IPS-NIHi11 (cell line): ENCODE results near the gene CORO1C.
"Not testable (repeated sequence)": the region's sequence is repeated elsewhere in the genome, so short reads cannot be mapped to it uniquely, and the experiment has no call there.

ENCODE experiments used
- DNase-seq: peaks from one replicate; pipeline ENCODE4 v3.0.0; 2012; ENCODE audit warnings: mixed read lengths, low spot score

Gene CORO1C

DNA sequence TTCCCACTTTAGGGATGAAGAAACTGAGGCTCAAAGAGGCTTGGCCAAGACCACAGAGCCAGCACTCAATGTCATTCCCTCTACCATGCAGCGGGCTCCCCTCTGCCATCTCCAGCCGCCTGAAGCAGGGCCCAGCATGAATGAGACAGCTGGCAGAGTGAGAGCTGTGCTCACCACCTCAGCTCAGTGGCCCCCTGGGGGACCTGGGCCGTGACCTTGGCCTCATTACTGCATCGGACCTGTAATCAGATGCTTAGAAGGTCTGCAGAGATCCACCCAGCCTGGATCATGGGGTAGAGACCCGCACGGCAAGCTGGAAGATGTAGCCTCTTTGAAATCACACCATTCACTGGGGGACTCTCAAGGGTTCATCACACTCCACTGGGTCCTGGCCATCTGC, 22.7 kb upstream of the CORO1C start:
- no peak for DNase-seq

DNA sequence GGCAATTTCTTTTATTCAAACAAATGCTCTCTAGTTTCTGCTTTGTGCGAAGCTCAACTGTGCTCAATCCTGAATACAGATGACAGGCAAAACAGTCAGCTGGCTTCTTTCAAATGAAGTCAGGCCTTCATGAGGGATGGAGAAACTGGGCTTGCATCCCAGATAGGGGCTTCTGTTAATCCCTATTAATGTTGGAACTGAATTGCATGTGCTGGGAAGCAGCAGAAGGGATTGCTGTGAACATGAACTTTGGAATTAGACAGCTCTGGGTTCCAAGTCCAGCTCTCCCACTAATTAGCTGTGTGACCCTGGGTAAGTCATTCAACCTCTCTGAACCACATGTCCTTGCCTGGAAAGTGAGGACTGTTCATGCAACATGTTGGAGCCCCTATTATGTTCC, 21.1 kb upstream of the CORO1C start:
- DNase-seq = no peak

DNA sequence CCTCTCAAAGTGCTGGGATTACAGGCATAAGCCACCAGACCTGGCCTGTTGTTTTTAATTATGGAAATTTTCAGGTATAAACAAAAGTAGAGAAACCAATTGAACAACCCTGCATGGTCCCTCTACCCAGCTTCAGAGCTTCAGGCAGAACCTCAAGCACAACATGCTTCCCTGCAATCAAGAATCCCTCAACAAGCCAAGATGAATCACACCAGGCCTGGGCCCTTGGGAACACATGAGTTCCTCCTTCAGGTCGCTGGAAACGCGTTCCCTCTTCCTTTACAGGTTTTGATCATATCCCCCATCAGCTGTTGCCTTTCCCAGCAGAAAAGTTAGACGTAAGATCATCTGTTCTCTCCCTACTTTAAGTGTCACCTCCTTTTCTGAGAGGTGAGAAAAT, 20.5 kb upstream of the CORO1C start:
- no peak for DNase-seq

DNA sequence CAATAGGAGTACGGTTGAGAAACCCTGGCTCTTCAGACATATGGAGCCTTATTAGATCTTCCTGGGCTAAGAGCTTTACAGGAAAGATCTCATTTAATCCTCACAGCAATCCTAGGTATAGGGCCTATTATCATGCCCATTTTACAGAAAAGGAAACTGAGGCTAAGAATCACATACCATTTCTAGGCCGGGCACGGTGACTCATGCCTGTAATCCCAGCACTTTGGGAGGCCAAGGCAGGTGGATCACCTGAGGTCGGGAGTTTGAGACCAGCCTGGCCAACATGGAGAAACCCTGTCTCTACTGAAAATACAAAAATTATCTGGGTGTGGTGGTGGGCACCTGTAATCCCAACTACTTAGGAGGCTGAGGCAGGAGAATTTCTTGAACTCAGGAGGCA, 19.7 kb upstream of the CORO1C start:
- not testable (repeated sequence) for DNase-seq

DNA sequence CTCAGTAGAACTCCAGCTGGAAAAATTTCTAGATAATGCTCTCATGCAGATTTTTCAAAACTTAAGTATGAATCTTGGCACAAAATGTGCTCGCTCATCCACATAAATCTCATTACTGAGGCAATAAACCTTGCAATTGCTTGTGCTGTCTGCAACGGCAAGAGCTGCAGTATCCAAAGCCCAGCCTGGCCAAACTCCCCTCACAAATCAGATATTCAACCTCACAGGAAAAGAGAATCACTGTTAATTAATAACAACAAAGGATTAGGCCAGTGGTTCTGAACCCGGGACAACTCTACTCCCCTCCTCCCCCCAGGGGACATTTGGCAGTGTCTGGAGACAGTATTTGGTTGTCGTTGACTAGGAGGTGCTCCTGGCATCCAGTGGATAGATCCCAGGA, 19.2 kb upstream of the CORO1C start:
- no peak for DNase-seq

DNA sequence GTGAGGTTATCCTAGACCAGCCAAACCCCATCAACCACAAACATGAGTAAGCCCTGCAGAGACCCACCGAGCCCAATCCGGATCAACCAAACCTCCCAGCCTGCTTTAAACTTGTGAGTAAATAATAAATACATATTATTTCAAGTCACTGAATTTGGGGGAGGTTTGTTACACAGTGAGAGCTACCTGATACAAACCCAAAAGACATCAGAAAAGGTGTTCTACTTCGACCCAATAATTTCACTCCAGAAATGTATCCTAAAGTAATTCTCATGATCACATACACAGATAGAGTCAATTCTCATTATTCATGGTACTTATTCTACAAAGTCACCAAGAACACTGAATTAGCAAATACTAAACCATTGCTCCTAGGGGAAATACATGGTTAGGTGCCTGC, 16.2 kb upstream of the CORO1C start:
- no peak for DNase-seq

DNA sequence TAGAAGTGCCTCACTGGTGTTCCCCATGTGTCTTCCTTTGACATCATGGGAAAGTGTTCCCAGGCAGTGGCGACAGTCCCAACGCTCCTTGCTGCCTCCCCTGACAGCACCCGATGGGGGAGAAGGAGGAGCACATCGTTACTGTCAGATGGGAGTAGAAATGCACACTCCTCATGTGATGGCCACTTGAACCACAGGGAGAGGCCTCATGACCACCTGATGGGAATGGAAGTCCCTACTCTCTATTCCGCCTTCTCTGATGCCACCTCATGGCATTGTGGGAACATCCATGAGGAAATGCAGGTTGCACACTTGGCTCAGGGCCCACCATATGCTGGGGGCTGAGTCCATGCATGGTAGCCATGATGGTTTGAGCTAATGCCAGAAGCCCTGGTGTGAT, 14.3 kb upstream of the CORO1C start:
- DNase-seq = no peak

DNA sequence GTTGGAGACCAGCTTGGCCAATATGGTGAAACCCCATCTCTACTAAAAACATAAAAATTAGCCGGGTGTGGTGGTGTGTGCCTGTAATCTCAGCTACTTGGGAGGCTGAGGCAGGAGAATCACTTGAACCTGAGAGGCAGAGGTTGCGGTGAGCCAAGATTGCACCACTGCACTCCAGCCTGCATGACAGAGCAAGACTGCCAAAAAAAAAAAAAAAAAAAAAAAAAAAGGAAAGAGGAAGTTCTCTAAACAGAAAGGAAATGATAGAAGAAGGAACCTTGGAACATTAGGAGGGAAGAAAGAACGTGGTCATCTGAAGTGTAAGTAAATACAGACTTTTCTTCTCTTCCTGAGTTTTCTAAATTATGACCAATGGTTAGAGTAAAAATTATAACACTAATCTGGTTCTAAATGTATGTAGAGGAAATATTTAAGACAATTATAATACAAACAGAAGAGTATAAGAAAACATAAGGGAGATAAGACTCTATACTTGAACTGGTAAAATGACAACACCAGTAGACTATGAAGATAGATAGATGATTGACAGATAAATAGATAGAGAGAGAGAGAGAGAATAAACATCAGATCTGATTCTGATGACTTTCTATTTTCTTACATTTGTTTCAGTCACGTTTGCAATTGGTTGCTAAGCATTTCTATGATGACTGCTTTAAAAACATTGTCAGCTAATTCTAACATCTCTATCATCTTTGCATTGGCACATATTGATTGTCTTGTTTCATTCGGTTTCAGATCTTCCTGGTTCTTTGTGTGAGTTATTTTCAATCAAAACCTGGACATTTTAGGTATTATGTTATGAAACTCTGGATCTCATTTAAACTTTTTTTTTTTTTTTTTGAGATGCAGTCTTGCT, 12.9 kb upstream of the CORO1C start:
- DNase-seq = no peak

DNA sequence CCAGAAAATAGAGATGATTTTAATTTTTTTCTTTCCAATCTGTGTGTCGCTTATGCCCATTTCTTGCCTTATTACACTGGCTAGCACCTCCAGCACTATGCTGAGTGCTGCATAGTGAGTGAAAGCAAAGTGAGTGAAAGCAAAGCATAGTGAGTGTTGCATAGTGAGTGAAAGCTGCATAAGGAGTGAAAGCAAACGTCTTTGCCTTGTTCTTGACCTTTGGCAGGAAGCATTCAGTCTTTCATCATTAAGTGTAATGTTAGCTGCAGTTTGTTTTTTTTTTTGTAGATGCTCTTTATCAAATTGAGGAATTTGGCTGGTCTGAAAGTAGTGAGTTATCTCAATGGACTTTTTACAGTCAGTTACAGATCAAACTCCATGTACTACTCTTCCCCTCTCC, 6.9 kb upstream of the CORO1C start:
- no peak for DNase-seq

DNA sequence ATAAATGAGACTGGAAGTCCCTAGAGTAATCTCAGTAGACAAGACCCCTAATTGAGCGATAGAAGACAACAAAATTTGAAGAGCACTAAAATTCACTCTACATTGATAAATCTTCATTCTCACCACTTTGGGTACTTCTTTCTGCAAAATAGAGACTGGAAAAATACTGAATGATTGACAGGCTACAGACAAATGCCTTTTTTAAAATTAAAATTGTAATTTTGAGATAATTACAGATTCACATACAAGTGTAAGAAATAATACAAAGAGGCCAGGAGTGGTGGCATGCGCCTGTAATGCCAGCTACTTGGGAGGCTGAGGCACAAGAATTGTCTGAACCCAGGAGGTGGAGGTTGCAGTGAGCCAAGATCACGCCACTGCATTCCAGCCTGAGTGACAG, 4.5 kb upstream of the CORO1C start:
- no peak for DNase-seq

DNA sequence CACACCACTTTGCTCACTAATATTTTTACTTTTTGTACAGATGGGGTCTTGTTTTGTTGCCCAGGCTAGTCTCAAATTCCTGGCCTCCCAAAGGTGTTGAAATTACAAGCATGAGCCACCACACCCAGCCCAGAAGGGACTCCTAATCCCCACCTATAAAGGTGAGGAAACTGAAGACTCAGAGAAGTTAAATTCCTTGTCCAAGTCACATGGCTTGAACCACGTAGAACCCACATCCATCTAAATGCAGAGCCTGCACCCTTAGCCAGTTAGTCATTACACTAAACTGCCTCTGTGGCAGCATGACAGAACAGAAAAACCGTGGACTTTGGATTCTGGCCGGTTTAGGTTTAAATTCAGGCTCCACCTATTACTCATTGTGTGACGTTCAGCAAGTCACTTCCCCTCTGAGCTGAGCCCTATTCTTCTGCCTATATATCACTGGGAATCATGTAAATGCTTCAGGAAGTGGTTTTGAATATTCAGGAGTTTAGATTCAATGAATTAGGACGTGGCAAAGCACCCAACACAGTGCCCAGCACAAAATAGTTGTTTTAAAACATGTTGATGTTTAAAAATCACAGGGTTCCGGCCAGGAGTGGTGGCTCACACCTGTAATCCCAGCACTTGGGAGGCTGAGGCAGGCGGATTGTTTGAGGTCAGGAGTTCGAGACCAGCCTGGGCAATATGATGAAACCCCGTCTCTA, 3.0 kb upstream of the CORO1C start:
- no peak for DNase-seq

DNA sequence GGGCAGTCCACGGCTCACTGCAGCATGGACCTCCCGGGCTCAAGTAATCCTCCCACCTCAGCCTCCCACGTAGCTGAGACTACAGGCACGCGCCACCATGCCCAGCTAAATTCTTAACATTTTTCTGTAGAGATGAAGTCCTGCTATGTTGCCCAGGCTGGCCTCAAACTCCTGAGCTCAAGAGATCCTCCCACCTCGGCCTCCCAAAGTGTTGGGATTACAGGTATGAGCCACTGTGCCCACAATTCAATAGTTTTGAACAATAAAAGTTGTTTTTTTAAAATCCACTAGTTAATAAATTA, 1.9 kb upstream of the CORO1C start:
- not testable (repeated sequence) for DNase-seq

DNA sequence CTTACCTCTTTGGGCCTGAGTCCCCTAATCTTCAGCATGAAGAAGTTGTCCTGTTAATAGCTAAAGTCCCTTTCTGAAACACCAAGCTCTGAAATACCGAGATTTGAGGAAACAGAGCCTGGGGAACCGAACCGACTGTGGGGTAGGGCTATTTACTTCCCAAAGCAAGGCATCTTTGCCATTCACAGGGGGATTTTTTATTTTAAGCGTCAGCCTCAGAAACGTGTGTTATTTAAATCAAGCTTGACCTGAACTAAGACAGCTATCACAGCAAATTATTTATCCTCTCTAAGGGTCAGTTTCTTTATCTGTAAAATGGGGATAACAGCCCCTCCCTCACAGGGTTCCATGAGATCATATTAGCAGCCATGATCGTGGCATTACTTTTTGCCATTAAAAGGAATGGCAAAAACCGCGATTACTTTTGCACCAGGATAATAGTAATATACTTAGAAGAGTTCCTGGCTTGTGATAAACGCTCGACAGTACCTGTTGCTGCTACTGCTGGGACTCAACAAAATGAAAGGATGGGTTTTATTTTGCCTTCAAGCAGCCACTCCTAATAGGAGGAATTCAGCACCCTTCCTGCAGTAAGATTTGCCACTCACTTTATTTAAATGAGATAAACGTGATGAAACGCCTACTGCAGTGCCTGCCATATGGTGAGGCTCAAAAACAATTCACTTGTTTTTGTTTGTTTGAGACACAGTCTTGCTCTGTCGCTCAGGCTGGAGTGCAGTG, 1.3 kb upstream of the CORO1C start:
- no peak for DNase-seq

DNA sequence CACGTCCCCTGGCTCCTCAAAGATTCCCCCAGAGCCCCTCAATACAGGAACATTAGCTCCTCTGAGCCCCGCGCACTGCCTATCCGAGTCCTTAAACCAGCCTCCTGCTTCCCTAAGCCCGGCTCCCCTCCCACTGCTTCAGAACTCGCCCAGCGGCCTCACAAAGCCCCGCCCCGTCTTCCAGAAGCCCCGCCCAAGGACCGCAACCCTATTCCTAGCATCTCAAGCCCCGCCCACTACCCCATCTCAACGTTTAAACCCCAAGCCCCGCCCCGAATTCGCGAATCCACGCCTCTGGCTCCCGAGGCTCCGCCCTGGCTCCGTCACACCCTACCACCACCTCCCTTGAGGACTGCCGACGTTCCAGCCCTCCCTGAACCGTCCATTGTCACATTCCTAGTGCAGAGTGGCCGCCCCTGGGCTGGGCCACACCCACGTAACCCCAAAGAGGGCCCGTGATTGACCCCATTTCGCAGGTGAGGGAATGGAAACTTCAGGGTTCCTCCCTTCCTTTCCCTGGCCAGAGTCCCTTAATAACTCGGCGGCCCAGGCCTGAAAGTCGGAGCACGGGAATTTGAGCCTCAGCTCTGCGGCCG, 646 bp upstream of the CORO1C start:
- DNase-seq = peak; percentile 96

DNA sequence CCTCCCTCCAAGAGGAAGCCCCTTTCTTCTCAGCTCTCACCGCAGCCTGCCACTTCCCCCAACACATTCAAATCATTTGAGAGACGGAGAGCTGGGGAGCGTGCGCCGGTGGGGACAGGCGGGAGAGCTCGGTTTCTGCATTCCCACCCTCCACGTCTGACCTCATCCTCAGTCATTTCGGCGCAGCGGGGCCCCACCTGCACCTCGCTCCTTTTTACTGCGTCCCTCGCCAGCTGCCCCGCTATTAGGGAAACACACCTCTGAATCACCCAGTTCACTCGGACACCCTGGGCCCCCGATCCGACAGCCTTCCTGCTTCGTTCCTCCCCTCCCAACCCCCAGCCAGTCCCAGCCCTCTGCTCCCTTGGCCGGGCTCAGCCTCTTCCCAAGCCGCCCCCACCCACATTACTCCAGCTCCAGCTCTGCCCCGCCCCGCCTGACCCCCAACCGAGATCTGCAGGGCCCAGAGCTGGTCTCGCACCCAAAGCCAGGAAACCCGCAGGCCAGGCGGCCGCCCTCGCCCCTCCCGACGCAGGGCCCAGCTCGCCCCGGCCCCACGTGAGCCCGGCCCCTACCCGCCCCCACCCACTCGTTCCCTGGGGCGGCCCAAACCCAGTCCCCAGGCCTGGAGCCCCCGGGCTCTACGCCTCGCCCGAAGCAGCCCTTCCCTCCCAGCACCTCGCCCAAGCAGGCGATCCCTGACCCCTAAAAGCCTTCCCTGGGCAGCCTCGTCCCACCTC, 783 bp downstream of the CORO1C start:
- DNase-seq = peak; percentile 61

DNA sequence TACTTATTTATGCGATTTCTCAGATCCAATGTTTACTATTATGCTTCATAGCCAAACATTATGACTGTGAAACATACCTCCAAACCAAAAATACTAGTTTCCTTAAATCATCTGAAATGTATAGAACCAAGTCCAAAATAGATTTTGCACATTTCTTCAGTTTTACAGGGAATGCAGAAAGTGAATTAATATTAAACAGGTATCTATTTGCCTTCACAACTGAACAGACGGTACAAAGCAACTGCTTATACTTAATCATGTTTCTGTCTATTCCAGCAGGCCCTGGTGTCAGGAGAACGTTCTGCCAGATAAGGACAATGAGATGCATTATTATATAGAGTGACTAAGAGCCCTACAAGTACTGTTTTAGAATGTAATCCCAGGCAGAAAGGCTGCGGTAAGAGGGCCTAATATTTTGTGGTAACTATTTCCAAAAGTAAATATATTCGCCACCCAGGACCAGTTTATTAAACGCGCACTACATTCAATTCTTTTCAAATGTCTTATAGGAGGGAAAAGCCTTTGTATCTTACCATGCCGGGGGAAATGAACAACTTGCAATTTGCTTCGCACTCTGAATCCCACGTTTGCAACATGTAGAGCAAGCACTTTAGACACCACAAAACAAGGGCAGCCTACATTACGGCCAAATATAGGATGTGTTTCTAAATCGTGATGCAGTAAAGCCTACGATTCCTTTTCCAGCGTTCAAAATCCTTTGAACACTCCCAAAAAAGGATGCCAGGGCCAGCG, 1.5 kb downstream of the CORO1C start:
- no peak for DNase-seq

DNA sequence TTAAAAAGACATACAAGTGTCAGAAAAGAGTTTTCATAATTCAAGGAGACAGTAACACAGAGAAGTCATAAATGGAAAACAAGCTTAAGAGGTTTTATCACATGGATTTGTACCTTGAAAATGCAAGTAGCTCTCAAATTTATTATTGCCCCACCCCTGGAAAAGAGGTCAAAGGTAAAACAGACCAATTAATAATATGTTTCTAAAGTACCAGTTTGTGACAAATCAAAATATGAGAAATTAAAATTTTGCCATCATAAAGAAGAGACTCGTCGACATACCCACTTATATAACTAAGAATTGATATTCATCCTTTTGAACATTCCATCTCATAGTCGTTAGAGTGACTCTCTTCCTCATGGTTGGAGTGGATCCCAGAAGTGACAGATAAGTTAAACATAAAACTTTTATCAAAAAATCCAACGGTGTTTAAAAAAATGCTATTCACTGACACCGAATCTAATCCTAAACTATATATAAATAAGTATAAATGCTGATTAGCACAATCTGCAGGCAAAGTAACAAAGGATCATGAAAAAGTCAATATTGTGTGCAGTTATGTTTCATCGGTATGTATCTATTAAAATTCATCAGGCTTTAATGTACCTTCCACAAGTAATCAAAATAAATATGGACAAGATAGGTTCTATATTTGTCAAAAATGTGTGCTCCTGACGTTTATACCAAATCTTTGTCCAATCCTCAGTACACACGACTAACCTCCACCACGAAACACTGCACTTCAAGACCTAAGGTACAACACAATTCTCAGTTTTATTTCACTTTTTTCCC, 2.3 kb downstream of the CORO1C start:
- DNase-seq = no peak

DNA sequence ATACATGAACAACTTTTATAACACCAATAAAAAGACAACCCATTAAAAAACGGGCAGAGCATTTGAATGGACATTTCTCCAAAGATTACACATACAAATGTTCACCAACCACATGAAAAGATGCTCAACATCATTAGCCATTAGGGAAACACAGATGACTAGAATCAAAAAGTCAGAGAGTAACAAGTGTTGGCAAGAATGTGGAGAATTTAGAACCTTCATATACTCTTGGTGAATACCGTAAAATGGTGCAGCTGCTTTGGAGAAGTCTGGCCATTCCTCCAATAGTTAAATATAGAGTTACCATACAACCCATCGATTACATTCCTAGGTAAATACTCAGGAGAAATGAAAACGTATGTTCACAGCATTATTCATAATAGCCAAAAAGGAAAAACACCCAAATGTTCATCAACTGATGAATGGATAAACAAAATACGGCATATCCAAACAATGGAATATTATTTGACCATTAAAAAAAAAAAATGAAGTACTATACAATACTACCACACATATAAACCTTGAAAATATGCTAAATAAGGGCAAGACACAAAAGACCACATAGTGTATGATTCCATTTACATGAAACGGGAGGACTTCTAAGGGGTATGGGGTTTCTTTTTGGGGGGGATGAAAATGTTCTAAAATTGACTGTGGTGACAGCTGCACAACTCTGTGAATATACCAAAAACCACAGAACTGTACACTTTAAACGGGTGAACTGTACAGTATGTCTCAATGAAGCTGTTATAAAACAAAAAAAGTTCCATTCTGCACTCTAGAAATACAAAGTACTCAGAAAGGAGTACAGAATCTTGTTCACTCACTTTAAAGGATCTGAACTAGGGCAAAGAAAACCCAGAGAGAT, 3.2 kb downstream of the CORO1C start:
- DNase-seq = no peak

DNA sequence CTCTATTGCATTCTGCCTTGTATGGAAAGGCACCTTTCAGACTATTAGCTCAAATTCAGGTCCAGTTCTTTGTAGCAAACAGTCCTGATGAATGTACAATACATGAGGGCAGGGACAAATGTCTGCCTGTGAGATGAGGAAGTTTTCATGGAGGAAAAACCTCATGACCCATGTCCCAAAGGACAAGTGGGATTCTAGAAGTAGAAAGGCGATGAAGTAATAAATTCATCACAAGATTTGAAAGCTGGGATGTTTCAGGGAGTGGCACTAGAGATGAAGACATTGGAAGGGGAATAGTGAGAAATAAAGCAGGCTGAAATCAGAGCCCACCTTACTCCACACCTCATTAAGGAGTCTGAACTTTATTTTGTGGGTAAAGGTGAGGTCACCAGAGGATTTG, 4.2 kb downstream of the CORO1C start:
- DNase-seq = no peak

DNA sequence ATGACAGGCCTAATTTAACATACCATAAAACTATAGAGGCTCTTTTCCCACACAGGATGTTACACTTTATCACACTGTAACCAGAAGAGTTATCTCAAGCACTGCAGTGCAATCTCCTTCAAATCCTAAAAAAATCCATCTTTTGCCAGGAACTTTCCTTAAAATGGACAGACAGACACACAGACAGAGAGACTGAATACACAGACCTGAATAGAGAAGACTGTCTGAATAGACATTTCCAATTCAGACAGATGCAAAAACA, 6.5 kb downstream of the CORO1C start:
- no peak for DNase-seq
